Measurements from ENCODE around the gene KDM2B.

- TF ChIP-seq CTCF (IDR thresholded peaks at IDR 0.05; ENCODE audit: low read length) (no peak), EZH2phosphoT487 (IDR thresholded peaks at IDR 0.05; ENCODE audit: low read length) (no peak)
Observed at GRCh38 chr12:121614872-121615467, 34.1 kb upstream of the KDM2B start.

All from MM.1S (cell line).